ENCODE measurements around the gene LDAH. TPM values are rescaled to one million over a fixed set of nuclear protein-coding genes. Genes with fewer than 3 reads are reported as not detected.

The LDAH gene
- total and polyA plus RNA-seq, 2 donors (not counting 1 experiment from before 2014, with no cell fraction given) = 9.0 to 31.3 TPM

GRCh38 chr2:20640411-20641122, 182.3 kb downstream of the LDAH start:
- Histone ChIP-seq H2AFZ (ENCODE audit: insufficient read depth, low read depth, low read length, poor library complexity, severe bottlenecking) (no peak overlapping the region), H4K20me1 (ENCODE audit: control insufficient read depth, insufficient read depth, low read length, poor library complexity, severe bottlenecking) (peaks cover 18% of the 10 kb centered on the region), H3K79me2 (ENCODE audit: control insufficient read depth, insufficient read depth, low read length) (peaks cover 17% of the 10 kb centered on the region), H3K4me2 (replicated peaks; ENCODE audit: low read depth, low read length, poor library complexity, severe bottlenecking) (no peak overlapping the region), H3K27me3 (replicated peaks in 1 of 4; ENCODE audit: control extremely low read depth in 1 of 4, control insufficient read depth in 3 of 4, insufficient read depth in 4 of 4, low read length in 3 of 4) (no peaks in the 10 kb centered on the region), H3K4me1 (ENCODE audit: control insufficient read depth in 2 of 2, insufficient read depth in 2 of 2, low read length in 2 of 2) (peaks cover 0 to 7% of the 10 kb centered on the region in 2 donors), H3K36me3 (replicated peaks in 1 of 2; ENCODE audit: control extremely low read depth in 1 of 2, control insufficient read depth in 1 of 2, extremely low read depth in 1 of 2, insufficient read depth in 2 of 2, low read length in 1 of 2) (peaks cover 0 to 72% of the 10 kb centered on the region in 2 experiments), H3K4me3 (ENCODE audit: control extremely low read depth in 1 of 5, extremely low read depth in 1 of 5, insufficient read depth in 1 of 5, low read depth in 2 of 5, low read length in 4 of 5) (no peak overlapping the region), H3K9me3 (ENCODE audit: control extremely low read depth in 1 of 3, control insufficient read depth in 2 of 3, insufficient read depth in 1 of 3, low read length in 2 of 3) (no peaks in the 10 kb centered on the region), H3K27ac (ENCODE audit: low read length in 2 of 2) (no peak overlapping the region), H3K9ac (ENCODE audit: low read length) (no peak overlapping the region)
- H3K4me3 Mint-ChIP-seq = no peak overlapping the region
- no peaks in the 10 kb centered on the region for H3K27me3 Mint-ChIP-seq
- peaks cover 7% of the 10 kb centered on the region for H3K4me1 Mint-ChIP-seq
- POLR2A ChIA-PET = no interaction called here
- no peaks in the 10 kb centered on the region for H3K9me3 Mint-ChIP-seq (ENCODE audit: insufficient read depth)
- intact Hi-C loops (cut with micrococcal nuclease) = loop anchor here (5.0 kb wide), 1 partner anchor 398 kb away; no protein-coding TSS in a partner anchor
- DNase-seq (no peak), ATAC-seq (ENCODE audit: low read depth) (no peak)
- 98% methylated on average over 13 of the region's 14 CpGs for WGBS (ENCODE audit: insufficient coverage)
- CTCF ChIA-PET = interaction anchor here (0.8 to 6.9 kb wide), 10 partner anchors 10 to 262 kb away, joined by 3 to 128 read pairs (median 6); partner anchors contain the start of genes HS1BP3 and RHOB
- no peak overlapping the region for H3K27ac Mint-ChIP-seq
- TF ChIP-seq EZH2 (IDR thresholded peaks at IDR 0.05; ENCODE audit: borderline replicate concordance, insufficient read depth, low read depth, low read length, poor library complexity, severe bottlenecking) (no peak), CTCF (IDR thresholded peaks at IDR 0.05) (no peak)
